ENCODE data around the gene LHFPL6.

LHFPL6 gene

DNA sequence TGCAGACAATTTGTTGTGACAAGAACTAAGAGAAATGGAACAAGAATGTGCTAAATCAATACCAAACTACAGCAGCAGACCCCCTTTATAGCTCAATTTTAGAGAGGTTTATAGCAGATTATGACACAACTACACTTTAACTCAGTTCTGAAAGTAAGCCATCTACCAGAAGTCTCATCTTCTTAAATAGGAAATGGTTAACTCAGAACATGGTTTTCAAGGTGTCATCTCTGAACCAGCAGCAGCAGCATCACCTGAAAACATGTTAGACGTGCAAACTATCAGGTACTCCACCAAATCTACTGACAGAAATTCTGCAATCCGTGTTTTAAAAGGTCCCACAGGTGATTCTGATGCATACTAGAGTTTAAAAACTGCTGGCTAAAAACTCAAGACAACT lies 6.8 kb downstream of the LHFPL6 start:
- DNase-seq (ENCODE audit: low read depth in 2 of 2, low spot score in 1 of 2), result no peak

- DNase-seq (ENCODE audit: low read depth in 2 of 2, low spot score in 1 of 2), result no peak
Observed at GRCh38 chr13:39590466-39591036, 12.4 kb downstream of the LHFPL6 start.

DNA sequence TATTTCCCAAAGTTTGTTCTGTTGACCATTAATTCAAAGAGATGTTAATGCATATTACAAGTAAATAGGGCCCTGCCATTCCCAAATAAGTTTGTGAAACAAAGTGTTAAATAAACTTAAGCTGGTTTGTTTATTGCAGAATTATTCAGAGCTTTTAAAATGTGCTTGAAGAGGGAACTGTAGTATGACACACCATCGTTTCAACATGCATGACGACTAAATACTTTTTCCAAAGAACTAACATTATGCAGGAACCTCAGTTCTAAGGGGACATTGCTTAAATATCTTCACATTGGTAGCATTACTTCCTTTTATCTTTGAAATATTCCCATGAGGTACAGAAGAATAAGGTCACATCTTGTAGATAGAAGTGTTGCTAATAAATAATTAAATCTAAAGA lies 14.6 kb downstream of the LHFPL6 start:
- no peak for DNase-seq (ENCODE audit: low read depth in 2 of 2, low spot score in 1 of 2)

GRCh38 chr13:39587939-39588338 lies 15.1 kb downstream of the LHFPL6 start:
- no peak for DNase-seq (ENCODE audit: low read depth in 2 of 2, low spot score in 1 of 2)

DNA sequence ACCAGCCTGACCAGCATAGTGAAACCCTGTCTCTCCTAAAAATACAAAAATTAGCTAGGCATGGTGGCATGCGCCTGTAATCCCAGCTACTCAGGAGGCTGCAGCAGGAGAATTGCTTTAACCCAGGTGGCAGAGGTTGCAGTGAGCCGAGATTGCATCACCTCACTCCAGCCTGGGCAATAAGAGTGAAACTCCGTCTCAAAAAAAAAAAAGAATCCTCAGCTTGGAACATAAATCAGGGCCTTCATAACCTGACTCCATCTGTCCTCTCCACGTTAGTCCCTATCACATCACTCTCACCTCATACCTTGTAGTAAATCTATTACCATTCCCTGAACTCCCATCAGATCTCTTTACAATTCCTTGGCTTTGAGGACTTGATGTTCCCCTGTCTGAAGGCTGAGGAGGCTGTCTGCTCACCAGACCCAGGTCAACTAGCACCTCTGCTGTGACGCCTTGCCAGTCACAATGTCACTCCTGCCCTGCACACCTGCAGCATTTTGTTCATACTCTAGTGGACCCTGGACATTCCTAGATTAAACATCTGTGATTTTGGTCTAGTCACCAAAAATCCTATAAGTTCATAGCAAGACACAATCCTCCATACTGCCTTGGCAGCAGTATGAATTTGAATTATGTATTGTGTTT lies 15.9 kb downstream of the LHFPL6 start:
- no peak for DNase-seq (ENCODE audit: low read depth in 2 of 2, low spot score in 1 of 2)

DNA sequence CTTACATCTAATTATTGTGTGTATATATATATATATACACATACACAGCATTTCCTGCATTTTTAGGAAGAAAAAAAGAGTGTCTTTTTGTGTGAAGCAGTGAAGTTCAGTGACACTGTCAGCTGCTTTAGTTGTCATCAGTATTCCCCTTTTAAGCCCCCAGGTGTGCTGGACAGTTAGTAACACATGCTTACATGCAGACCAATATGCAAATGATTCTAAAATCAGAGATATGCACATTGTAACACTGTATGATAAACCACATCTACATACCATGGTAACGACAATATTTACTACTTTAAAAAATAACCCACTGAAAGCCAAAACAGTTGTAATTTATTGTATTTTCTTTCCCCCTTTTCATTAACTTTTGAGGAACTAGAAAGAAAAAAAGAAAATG lies 16.8 kb downstream of the LHFPL6 start:
- DNase-seq (ENCODE audit: low read depth in 2 of 2, low spot score in 1 of 2), result no peak

GRCh38 chr13:39585219-39585618 lies 17.8 kb downstream of the LHFPL6 start:
- no peak for DNase-seq (ENCODE audit: low read depth in 2 of 2, low spot score in 1 of 2)

GRCh38 chr13:39580881-39581575 lies 22.0 kb downstream of the LHFPL6 start:
- no peak for DNase-seq (ENCODE audit: low read depth in 2 of 2, low spot score in 1 of 2)

DNA sequence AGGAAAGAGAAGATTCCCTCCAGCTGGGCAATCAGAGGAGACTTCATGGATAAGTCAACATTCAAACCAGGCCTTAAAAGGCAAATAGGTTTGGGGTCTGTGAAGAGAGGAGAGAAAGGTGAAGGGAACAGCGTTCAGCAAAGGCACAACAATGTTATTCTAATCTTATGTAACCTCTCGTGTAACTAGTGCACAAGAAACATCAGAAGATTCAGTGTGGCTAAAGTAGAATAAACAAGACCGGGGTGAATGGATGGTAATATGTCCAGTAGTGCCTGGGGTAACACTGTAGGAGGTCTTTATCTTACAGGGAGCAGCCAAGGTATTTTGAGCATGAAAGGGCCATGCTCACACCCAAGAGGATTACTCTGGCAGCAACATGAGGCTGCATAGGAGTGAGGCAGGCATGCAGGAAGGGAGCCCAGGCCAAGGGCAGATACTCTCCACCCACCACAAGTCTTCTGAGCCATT lies 24.1 kb downstream of the LHFPL6 start:
- no peak for DNase-seq (ENCODE audit: low read depth in 2 of 2, low spot score in 1 of 2)

- DNase-seq (ENCODE audit: low read depth in 2 of 2, low spot score in 1 of 2), result no peak
Observed at GRCh38 chr13:39577838-39578491, 25.0 kb downstream of the LHFPL6 start.

DNA sequence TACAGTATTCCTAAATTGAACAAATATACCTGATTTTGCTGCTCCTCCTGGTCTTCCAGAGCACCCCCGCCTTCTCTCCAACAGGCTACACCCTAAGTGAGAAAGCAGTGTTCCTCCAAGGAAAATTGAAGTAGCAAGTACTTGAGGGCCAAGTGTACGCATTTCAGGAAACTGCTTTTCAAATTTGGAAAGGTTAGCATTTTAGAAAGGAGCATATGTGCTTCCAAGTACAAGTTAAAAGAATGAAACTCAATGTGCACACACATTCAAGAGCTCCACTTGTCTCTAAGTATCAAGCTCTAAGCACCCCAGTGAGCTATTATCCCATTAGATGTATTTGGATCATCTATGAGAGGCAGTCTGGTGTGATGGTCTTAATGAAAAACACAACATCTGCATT lies 25.8 kb downstream of the LHFPL6 start:
- DNase-seq (ENCODE audit: low read depth in 2 of 2, low spot score in 1 of 2), result no peak

GRCh38 chr13:39575641-39576238 lies 27.3 kb downstream of the LHFPL6 start:
- no peak for DNase-seq (ENCODE audit: low read depth in 2 of 2, low spot score in 1 of 2)

- no peak for DNase-seq (ENCODE audit: low read depth in 2 of 2, low spot score in 1 of 2)
Observed at GRCh38 chr13:39571502-39572092, 31.4 kb downstream of the LHFPL6 start.

GRCh38 chr13:39567569-39567968 lies 35.4 kb downstream of the LHFPL6 start:
- DNase-seq (ENCODE audit: low read depth in 2 of 2, low spot score in 1 of 2), result no peak

GRCh38 chr13:39566216-39566869 lies 36.6 kb downstream of the LHFPL6 start:
- no peak for DNase-seq (ENCODE audit: low read depth in 2 of 2, low spot score in 1 of 2)

DNA sequence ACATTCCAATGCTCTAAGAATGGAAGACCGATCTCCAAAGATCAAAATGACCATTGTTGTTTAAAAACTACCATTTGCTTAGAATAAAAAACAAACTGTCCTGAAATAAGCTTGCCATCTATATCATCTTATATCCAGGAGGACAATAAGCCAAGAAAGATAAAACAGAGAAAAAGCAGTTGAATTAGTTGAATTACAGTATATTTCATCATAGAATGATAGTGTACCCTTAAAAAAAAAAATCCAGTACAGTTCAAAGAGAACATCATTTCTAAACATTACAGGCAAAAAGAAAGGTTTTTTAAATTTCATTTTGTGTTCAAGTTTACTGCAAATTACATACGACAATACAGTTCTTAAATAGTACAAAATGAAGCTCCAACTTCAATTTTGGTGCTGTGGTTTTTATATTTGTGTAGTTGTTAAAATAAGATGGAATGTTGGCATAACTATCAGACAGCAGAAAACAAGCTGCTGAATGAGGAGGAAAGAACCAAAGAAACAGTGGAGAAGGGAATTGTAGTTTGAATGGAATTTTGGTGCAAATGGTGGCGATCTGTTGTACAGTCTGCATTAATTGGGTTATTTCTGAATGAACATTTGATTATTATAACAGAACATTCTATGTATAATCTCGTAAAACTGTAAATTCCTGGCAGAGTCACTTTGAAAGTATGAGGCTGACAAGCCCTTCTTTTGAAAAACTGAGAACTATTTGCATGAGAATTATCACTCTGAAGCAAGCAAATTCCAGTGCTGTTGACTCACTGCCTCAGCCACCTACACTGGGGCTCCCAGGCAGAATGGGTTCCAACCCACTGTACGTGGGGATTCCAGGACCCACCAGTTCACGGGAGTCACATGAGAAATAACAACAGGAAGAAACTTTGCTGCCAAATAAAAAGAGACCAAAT lies 37.7 kb downstream of the LHFPL6 start:
- no peak for DNase-seq (ENCODE audit: low read depth in 2 of 2, low spot score in 1 of 2)

GRCh38 chr13:39563470-39563735 lies 39.6 kb downstream of the LHFPL6 start:
- no peak for DNase-seq (ENCODE audit: low read depth in 2 of 2, low spot score in 1 of 2)

- no peak for DNase-seq (ENCODE audit: low read depth in 2 of 2, low spot score in 1 of 2)
Observed at GRCh38 chr13:39561971-39562370, 41.0 kb downstream of the LHFPL6 start.

GRCh38 chr13:39559847-39560246 lies 43.1 kb downstream of the LHFPL6 start:
- no peak for DNase-seq (ENCODE audit: low read depth in 2 of 2, low spot score in 1 of 2)

Data from stimulated activated CD8-positive, alpha-beta memory T cell treated with anti-CD3 and anti-CD28 coated beads, Interleukin-4, amount 100 ng/mL, for 1 hour (primary cell).